GM19468 (cell line): ENCODE results near the gene FAM78B.
A peak's percentile ranks its signal among the peaks of the same experiment; 100 is the strongest.

Source experiments
- ATAC-seq: cut with Tn5 transposase; IDR thresholded peaks from one replicate; pipeline ENCODE4 v1.9.1; 2021; ENCODE audit warnings: mild to moderate bottlenecking, moderate library complexity, moderate number of reproducible peaks; ENCODE audit not compliant: unreplicated experiment; ENCODE audit errors: extremely low read depth

The FAM78B gene

GRCh38 chr1:166166698-166167571 is at the start of gene FAM78B:
FAM78B (minus strand) TSS chr1:166167001; CDS start chr1:166166248, 753 bp downstream.
- ATAC-seq = no peak

- no peak for ATAC-seq
Observed at GRCh38 chr1:166202546-166202945, 35.7 kb upstream of the FAM78B start.

GRCh38 chr1:166200743-166201142 is 33.9 kb upstream of the FAM78B start:
- no peak for ATAC-seq

- no peak for ATAC-seq
Observed at GRCh38 chr1:166197597-166197996, 30.8 kb upstream of the FAM78B start.

GRCh38 chr1:166197141-166197540 is 30.3 kb upstream of the FAM78B start:
- no peak for ATAC-seq

GRCh38 chr1:166193057-166193698 is 26.4 kb upstream of the FAM78B start:
- no peak for ATAC-seq

GRCh38 chr1:166190400-166190799 is 23.6 kb upstream of the FAM78B start:
- no peak for ATAC-seq

GRCh38 chr1:166189126-166189525 is 22.3 kb upstream of the FAM78B start:
- ATAC-seq = no peak

GRCh38 chr1:166185526-166185925 is 18.7 kb upstream of the FAM78B start:
- ATAC-seq = no peak

- ATAC-seq = no peak
Observed at GRCh38 chr1:166184897-166185296, 18.1 kb upstream of the FAM78B start.

- no peak for ATAC-seq
Observed at GRCh38 chr1:166184012-166184411, 17.2 kb upstream of the FAM78B start.

GRCh38 chr1:166182281-166182680 is 15.5 kb upstream of the FAM78B start:
- ATAC-seq = no peak

- ATAC-seq = no peak
Observed at GRCh38 chr1:166176416-166176815, 9.6 kb upstream of the FAM78B start.

- no peak for ATAC-seq
Observed at GRCh38 chr1:166175032-166175431, 8.2 kb upstream of the FAM78B start.

GRCh38 chr1:166174108-166174507 is 7.3 kb upstream of the FAM78B start:
- ATAC-seq = no peak

GRCh38 chr1:166172106-166172505 is 5.3 kb upstream of the FAM78B start:
- no peak for ATAC-seq

GRCh38 chr1:166170726-166171125 is 3.9 kb upstream of the FAM78B start:
- no peak for ATAC-seq

- ATAC-seq = peak; percentile 33
Observed at GRCh38 chr1:166170075-166170474, 3.3 kb upstream of the FAM78B start.

GRCh38 chr1:166169182-166169581 is 2.4 kb upstream of the FAM78B start:
- no peak for ATAC-seq

GRCh38 chr1:166167572-166167925 is 748 bp upstream of the FAM78B start:
- no peak for ATAC-seq

GRCh38 chr1:166166329-166166697 is 488 bp downstream of the FAM78B start:
- no peak for ATAC-seq
